GM18502 (cell line): ENCODE measurements around the gene PTK7.
"Not testable (repeated sequence)": the region's sequence is repeated elsewhere in the genome, so short reads cannot be mapped to it uniquely, and the experiment has no call there.

Experiments used
- ATAC-seq: cut with Tn5 transposase; IDR thresholded peaks from one replicate; pipeline ENCODE4 v1.9.1; 2021; ENCODE audit warnings: mild to moderate bottlenecking; ENCODE audit not compliant: unreplicated experiment, poor library complexity

PTK7 gene

GRCh38 chr6:43075670-43076463, at the start of gene PTK7:
Gene PTK7 (plus strand): TSS chr6:43076314. CDS start chr6:43076489, 175 bp downstream.
- ATAC-seq, result no peak

GRCh38 chr6:43026365-43026764, 49.7 kb upstream of the PTK7 start:
- no peak for ATAC-seq

- ATAC-seq, result no peak
These were observed 47.0 kb upstream of the PTK7 start for GRCh38 chr6:43029120-43029519.

- ATAC-seq, result no peak
These were observed 43.8 kb upstream of the PTK7 start for GRCh38 chr6:43032326-43032725.

GRCh38 chr6:43033496-43034189, 42.5 kb upstream of the PTK7 start:
- no peak for ATAC-seq

GRCh38 chr6:43034190-43034525, 42.0 kb upstream of the PTK7 start:
- ATAC-seq, result no peak

GRCh38 chr6:43035495-43036194, 40.5 kb upstream of the PTK7 start:
- ATAC-seq, result no peak

- ATAC-seq, result no peak
These were observed 39.4 kb upstream of the PTK7 start for GRCh38 chr6:43036712-43037111.

- no peak for ATAC-seq
These were observed 38.9 kb upstream of the PTK7 start for GRCh38 chr6:43037197-43037596.

GRCh38 chr6:43037706-43038105, 38.4 kb upstream of the PTK7 start:
- no peak for ATAC-seq

GRCh38 chr6:43038727-43039126, 37.4 kb upstream of the PTK7 start:
- no peak for ATAC-seq

- ATAC-seq, result no peak
These were observed 35.4 kb upstream of the PTK7 start for GRCh38 chr6:43040542-43041257.

- ATAC-seq, result not testable (repeated sequence)
These were observed 34.6 kb upstream of the PTK7 start for GRCh38 chr6:43041475-43041874.

- ATAC-seq, result no peak
These were observed 32.8 kb upstream of the PTK7 start for GRCh38 chr6:43043310-43043709.

GRCh38 chr6:43045371-43045930, 30.7 kb upstream of the PTK7 start:
- no peak for ATAC-seq

GRCh38 chr6:43047998-43048397, 28.1 kb upstream of the PTK7 start:
- no peak for ATAC-seq

GRCh38 chr6:43050981-43051380, 25.1 kb upstream of the PTK7 start:
- no peak for ATAC-seq

GRCh38 chr6:43052225-43052841, 23.8 kb upstream of the PTK7 start:
- ATAC-seq, result no peak

GRCh38 chr6:43052842-43053544, 23.1 kb upstream of the PTK7 start:
- peak; percentile 20 for ATAC-seq
